Retinal pigment epithelial cell (primary cell): ENCODE results near the gene SLC38A9.

Experiments
- DNase-seq: peaks from one replicate; pipeline ENCODE4 v3.0.0-alpha.2; 2010; ENCODE audit warnings: low read depth
- H3K4me3 ChIP-seq: 2 replicates; pipeline ENCODE4 v1.5.1; 2011; ENCODE audit warnings: mild to moderate bottlenecking, low read length, control low read depth, moderate library complexity
- TF ChIP-seq, protein P1 (sequence below): conservative IDR thresholded peaks from 2 replicates; pipeline ENCODE4 v1.5.1; 2011; ENCODE audit warnings: low read depth, low read length, control low read depth, inconsistent platforms

SLC38A9 gene

DNA sequence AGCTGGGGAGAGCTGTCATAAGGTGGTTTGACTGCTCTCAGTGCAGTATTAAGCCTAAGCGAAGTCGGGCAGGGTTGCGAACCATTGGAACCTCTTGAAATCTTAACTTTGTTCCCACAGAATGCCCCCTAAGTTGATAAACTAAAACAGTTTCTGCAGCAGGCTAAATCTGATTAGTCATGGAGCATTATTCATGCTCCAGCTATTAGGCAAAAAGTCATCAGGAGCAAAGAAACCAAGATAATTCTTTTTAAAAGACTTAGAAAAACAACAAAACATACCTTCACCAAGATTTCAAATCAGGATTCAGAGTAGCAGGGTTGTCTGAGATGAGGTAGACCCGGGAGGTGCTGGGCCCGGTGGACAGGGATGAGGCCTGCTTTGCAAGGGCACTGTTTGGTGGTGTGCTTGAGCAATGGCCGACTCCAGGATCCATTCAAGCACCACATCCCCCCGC is 107.5 kb downstream of the SLC38A9 start:
- peak; percentile 59 for DNase-seq
- H3K4me3 ChIP-seq, result no peak overlapping the region
- TF ChIP-seq, protein P1, sequence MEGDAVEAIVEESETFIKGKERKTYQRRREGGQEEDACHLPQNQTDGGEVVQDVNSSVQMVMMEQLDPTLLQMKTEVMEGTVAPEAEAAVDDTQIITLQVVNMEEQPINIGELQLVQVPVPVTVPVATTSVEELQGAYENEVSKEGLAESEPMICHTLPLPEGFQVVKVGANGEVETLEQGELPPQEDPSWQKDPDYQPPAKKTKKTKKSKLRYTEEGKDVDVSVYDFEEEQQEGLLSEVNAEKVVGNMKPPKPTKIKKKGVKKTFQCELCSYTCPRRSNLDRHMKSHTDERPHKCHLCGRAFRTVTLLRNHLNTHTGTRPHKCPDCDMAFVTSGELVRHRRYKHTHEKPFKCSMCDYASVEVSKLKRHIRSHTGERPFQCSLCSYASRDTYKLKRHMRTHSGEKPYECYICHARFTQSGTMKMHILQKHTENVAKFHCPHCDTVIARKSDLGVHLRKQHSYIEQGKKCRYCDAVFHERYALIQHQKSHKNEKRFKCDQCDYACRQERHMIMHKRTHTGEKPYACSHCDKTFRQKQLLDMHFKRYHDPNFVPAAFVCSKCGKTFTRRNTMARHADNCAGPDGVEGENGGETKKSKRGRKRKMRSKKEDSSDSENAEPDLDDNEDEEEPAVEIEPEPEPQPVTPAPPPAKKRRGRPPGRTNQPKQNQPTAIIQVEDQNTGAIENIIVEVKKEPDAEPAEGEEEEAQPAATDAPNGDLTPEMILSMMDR, result no peak

DNA sequence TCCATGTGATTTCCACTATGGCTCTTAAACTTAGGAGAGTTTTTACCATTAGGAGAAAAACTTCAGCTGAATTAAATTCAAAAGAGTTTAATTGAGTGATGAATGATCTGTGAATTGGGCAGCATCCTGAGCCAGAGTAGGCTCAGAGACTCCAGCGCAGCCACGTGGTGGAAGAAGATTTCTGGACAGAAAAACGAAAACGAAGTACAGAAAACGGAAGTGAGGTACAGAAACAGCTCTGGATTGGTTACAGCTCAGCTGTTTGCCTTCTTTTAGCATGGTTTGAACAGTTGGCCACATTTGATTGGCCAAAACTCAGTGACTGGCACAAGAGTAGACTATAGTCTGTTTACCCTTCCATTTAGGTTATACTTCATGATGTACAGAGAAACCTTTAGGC is 108.2 kb downstream of the SLC38A9 start:
- H3K4me3 ChIP-seq, result no peak overlapping the region
- TF ChIP-seq, protein P1, result no peak
- no peak for DNase-seq

- TF ChIP-seq, protein P1, result no peak
- no peak for DNase-seq
- H3K4me3 ChIP-seq, result no peak overlapping the region
Measured at GRCh38 chr5:55601628-55602027, 110.5 kb downstream of the SLC38A9 start.

DNA sequence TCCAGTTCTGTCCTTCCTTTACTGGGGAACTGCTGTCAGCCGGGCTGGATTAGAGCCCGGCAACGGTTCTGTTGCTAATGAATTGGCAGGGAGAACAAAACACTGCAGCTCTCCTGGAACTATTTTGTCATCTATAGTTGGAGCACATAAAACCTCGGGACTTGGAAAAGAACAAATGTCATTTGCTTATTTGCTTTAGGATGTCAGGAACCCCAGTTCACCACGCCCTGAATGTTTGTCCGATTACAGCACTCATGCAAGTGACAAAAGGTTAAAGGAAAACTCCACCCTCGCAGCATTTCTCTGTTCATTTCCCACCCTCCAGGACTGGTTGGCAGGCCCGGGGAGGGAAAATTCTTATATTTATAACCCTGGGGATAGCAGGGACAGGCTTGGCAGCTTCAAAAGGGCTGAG is 110.9 kb downstream of the SLC38A9 start:
- DNase-seq, result peak; percentile 74
- H3K4me3 ChIP-seq, result no peak overlapping the region
- TF ChIP-seq, protein P1, result no peak

- no peak overlapping the region for H3K4me3 ChIP-seq
- DNase-seq, result no peak
- TF ChIP-seq, protein P1, result no peak
Measured at GRCh38 chr5:55600497-55601203, 111.5 kb downstream of the SLC38A9 start.

DNA sequence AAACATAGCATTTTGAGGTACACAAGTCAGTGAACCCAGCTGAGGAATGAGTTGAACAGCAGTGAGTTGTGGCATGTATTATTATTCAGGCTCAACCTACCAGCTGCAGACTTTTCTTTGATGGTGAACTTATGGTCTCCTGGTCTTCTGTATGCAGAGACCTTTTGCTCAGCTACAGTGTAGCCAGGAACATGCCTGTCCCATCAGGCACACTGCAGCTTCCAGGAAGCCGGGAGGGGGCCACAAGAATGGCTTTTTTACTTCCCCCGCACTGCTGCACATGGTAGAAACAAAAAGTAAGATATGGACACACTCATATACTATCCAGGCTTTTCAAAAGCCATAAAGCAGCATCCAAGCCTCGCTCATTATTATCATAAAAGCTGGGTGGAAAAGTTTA is 112.0 kb downstream of the SLC38A9 start:
- DNase-seq, result no peak
- no peak overlapping the region for H3K4me3 ChIP-seq
- TF ChIP-seq, protein P1, result no peak

DNA sequence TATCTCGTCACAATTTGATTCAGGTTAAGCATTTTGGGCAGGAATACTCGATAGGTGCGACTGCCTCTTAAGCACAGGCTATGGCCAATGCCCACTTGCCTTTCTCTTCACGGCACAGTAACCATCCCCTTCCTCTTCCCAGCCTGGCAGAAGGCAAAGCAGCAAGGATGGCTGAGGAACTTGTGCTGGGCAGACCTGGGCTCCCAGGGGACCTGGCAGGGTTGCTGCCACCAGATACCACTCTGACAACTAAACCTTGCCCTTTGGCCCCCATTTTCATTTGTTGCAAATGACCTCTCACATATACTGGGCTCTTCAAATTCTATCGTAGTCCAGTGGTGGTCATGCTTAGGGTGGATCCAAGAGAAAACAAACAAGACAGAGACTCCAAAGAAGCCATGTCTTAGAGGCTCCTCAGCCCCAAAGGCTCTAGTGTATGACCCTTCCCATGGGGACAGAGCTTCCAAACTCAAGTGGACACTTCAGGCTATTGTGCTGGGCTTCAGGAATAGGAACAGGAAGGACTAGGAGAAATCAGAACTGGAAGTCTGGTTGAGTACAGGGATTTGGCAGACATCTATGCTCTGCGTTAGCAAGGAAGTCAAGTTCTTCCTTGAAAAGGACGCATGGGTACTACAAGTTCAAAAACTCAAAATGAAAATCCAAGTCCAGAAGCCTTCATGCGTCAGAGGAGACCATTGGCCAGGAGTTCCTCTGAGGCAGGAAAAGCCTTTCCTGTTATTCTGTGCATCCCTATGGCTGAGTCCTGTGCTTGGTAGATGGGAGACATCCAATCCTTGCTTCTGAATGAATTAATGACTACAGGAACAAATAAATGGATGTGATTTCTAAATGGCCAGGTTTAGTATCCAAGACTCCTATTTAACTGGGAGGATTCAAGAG is 112.7 kb downstream of the SLC38A9 start:
- DNase-seq, result no peak
- TF ChIP-seq, protein P1, result no peak

More for the DNA sequence above, 112.7 kb downstream of the SLC38A9 start:
- no peak overlapping the region for H3K4me3 ChIP-seq
